ENCODE measurements around the gene NUDT14.

Gene NUDT14

DNA sequence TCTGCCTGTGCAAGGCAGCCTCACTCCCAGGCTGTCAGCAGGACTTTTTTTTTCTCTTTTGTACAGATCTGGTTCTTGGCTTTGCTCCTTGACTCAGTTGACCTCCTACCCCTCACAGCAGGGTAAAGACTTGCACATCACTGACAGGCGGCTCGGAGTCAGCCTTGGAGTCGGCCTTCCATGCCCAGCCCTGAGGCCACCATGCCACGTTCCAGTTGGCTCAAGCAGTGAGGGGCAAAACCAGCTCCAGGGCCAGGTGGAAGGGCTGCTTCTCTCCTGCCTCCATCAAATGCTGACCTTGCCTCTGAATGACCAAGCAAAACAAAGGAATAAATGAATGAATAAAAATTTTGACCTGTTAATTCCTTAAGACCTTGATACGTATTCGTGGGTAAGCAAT lies 40.1 kb downstream of the NUDT14 start:
- no peak overlapping the region for H3K9ac ChIP-seq (ENCODE audit: low read length)
- H3K27ac ChIP-seq (ENCODE audit: low read depth, low read length) = no peak overlapping the region
- no peaks in the 10 kb centered on the region for H3K36me3 ChIP-seq (ENCODE audit: control insufficient read depth, insufficient read depth, low read length)
- H3K4me3 ChIP-seq (ENCODE audit: low read length) = no peak overlapping the region
- no peaks in the 10 kb centered on the region for H3K27me3 ChIP-seq (ENCODE audit: control insufficient read depth, insufficient read depth, low read length)
- no peaks in the 10 kb centered on the region for H3K4me1 ChIP-seq (ENCODE audit: control insufficient read depth, insufficient read depth, low read length)

DNA sequence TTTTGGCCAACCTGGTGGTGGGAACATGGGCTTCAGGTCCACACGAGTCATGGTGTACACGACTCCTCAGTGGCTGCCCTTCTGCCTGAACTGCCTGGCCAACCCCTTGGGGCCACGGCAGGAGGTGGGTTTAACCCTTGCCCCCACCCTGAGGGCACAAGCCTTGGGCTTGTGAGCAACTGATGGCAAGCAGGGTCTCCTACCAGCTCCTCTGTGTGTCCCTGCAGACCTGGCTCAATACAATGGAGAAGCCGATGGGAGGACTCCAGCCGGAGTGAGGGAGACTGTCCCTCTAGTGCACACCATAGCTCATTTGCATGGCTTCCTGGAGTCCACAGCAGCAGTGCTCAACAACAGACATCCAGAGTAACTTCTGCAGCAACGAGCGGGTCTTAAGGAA lies 40.5 kb downstream of the NUDT14 start:
- H3K4me1 ChIP-seq (ENCODE audit: control insufficient read depth, insufficient read depth, low read length) = no peaks in the 10 kb centered on the region
- no peaks in the 10 kb centered on the region for H3K36me3 ChIP-seq (ENCODE audit: control insufficient read depth, insufficient read depth, low read length)
- no peak overlapping the region for H3K27ac ChIP-seq (ENCODE audit: low read depth, low read length)
- H3K9ac ChIP-seq (ENCODE audit: low read length) = no peak overlapping the region
- no peak overlapping the region for H3K4me3 ChIP-seq (ENCODE audit: low read length)
- no peaks in the 10 kb centered on the region for H3K27me3 ChIP-seq (ENCODE audit: control insufficient read depth, insufficient read depth, low read length)

DNA sequence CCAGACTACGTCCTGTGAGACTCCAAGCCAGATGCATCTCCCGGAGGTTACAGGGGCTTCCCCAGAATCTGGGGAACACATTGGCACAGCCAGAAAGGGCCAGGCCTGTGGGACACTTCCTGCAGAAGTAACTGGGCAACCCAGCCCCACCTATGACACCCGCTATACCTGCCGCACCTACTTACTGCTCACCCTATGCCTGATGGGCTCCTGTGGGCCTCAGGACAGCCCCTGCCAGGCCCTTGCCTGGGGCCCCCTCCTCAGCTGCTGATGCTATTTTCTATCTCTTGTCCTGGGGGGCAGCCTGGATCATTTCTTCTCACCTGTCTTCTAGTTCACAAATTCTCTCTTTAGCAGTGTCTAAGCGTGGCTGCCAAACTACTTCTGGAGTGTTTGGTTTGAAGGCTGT lies 41.3 kb downstream of the NUDT14 start:
- no peak overlapping the region for H3K4me3 ChIP-seq (ENCODE audit: low read length)
- no peak overlapping the region for H3K27ac ChIP-seq (ENCODE audit: low read depth, low read length)
- H3K36me3 ChIP-seq (ENCODE audit: control insufficient read depth, insufficient read depth, low read length) = no peaks in the 10 kb centered on the region
- no peaks in the 10 kb centered on the region for H3K4me1 ChIP-seq (ENCODE audit: control insufficient read depth, insufficient read depth, low read length)
- H3K27me3 ChIP-seq (ENCODE audit: control insufficient read depth, insufficient read depth, low read length) = no peaks in the 10 kb centered on the region
- H3K9ac ChIP-seq (ENCODE audit: low read length) = no peak overlapping the region

GRCh38 chr14:105139212-105139825 lies 41.8 kb downstream of the NUDT14 start:
- H3K9ac ChIP-seq (ENCODE audit: low read length) = no peak overlapping the region
- H3K27me3 ChIP-seq (ENCODE audit: control insufficient read depth, insufficient read depth, low read length) = no peaks in the 10 kb centered on the region
- no peak overlapping the region for H3K4me3 ChIP-seq (ENCODE audit: low read length)
- H3K27ac ChIP-seq (ENCODE audit: low read depth, low read length) = no peak overlapping the region
- no peaks in the 10 kb centered on the region for H3K36me3 ChIP-seq (ENCODE audit: control insufficient read depth, insufficient read depth, low read length)
- H3K4me1 ChIP-seq (ENCODE audit: control insufficient read depth, insufficient read depth, low read length) = no peaks in the 10 kb centered on the region

- Histone ChIP-seq H3K27me3 (ENCODE audit: control insufficient read depth, insufficient read depth, low read length) (no peaks in the 10 kb centered on the region), H3K9ac (ENCODE audit: low read length) (no peak overlapping the region), H3K4me1 (ENCODE audit: control insufficient read depth, insufficient read depth, low read length) (no peaks in the 10 kb centered on the region), H3K36me3 (ENCODE audit: control insufficient read depth, insufficient read depth, low read length) (no peaks in the 10 kb centered on the region), H3K27ac (ENCODE audit: low read depth, low read length) (no peak overlapping the region), H3K4me3 (ENCODE audit: low read length) (no peak overlapping the region)
Observed at GRCh38 chr14:105138551-105139111, 42.5 kb downstream of the NUDT14 start.

DNA sequence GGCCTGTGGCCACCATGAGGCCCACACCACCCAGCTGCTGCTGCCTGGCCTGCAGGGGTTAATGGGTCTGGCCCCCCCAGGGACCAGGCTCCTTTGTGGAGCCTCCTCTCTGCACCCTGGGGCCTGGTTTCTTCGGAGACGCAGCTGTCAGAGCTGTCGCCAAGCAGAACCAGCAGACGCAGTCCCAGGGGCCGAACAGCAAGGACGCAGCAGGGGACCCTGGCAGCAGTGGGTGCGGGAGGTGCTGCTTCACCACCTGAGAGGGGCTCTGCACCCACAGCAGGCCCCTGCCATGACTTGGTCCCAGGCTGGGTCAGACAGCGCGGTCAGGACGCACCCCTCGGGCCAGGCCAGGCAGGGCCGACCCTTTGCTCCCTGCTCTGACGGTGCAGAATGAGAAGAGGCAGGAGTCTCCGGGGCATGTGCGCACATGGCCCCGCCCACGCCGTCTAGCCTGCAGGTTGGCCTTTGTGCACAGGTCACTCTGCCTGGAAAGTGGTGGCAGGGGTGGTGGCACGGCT lies 43.0 kb downstream of the NUDT14 start:
- H3K4me3 ChIP-seq (ENCODE audit: low read length) = no peak overlapping the region
- no peaks in the 10 kb centered on the region for H3K27me3 ChIP-seq (ENCODE audit: control insufficient read depth, insufficient read depth, low read length)
- H3K4me1 ChIP-seq (ENCODE audit: control insufficient read depth, insufficient read depth, low read length) = no peaks in the 10 kb centered on the region
- H3K27ac ChIP-seq (ENCODE audit: low read depth, low read length) = no peak overlapping the region
- H3K36me3 ChIP-seq (ENCODE audit: control insufficient read depth, insufficient read depth, low read length) = no peaks in the 10 kb centered on the region
- no peak overlapping the region for H3K9ac ChIP-seq (ENCODE audit: low read length)

DNA sequence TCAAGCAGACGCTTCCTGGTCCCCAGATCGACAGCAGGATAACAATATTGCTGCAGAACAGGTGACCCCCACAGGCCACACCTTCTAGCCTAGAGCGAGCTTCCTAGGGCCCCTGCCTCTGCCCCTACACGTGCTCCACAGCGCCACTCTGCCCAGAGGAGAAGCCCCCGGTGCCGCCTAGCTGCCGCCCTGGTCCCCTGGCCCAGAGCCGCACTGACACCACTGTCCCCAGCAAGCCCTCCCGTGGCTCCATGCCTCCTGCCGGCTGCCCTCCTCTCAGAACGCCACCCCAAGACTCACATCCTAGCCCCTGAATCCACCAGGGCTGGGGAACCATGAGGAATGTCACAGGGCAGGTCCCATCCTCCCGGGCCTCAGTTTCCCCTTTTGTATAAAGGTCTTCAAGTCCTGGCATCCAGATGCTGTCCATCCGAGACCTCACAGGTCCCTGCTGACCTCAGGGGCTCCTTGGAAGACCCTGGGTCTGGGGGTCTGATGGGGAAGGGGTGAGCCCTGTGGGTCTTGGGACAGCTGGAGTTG lies 43.6 kb downstream of the NUDT14 start:
- Histone ChIP-seq H3K27me3 (ENCODE audit: control insufficient read depth, insufficient read depth, low read length) (no peaks in the 10 kb centered on the region), H3K4me1 (ENCODE audit: control insufficient read depth, insufficient read depth, low read length) (no peaks in the 10 kb centered on the region), H3K36me3 (ENCODE audit: control insufficient read depth, insufficient read depth, low read length) (no peaks in the 10 kb centered on the region), H3K27ac (ENCODE audit: low read depth, low read length) (no peak overlapping the region), H3K4me3 (ENCODE audit: low read length) (no peak overlapping the region), H3K9ac (ENCODE audit: low read length) (no peak overlapping the region)

DNA sequence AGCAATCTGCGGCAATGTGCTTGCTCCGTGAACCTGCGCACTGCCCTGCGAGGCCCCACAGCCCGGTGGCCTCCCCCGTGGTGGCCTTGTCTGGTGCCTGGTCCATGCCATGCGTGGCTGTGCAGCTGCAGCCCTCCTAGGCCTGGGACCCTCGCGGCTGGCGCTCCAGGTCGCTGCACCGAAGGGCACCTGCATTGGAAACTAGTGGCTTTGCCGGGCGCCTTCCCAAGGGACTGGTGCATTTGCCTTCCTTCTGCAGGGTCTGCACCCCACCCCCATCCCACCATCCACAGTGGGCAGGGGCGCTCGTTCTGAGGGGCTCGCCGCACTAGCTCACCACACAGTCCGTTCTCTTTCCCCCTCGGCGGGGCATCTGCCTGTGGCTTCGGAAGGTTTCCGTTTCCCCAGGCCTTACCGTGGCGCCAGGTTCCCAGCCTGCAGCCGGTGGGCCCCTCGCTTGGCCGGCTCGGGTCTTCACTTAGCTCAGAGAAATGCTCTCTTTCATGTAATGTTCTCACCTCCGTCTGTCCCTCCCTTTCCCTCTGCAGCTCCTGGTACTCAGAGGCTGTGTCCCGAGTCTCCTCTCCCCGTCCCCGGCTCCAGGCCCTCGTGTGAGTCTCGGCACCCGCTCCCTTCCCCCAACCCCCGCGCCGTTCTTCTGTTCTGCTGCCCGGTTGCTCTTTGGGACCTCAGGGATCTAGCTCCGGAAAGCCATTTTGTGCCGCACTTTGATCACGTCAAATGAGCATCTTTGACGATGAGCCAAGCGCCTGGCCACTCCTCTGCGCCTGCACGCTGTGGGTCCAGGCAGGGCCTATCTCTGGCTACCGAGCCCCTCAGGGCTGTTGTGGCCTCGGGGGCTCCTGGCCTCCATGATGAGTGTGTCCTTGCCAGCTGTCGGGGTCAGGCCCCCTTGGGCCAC lies 44.5 kb downstream of the NUDT14 start:
- Histone ChIP-seq H3K27me3 (ENCODE audit: control insufficient read depth, insufficient read depth, low read length) (no peaks in the 10 kb centered on the region), H3K4me3 (ENCODE audit: low read length) (no peak overlapping the region)

GRCh38 chr14:105135700-105136395 lies 45.3 kb downstream of the NUDT14 start:
- Histone ChIP-seq H3K4me1 (ENCODE audit: control insufficient read depth, insufficient read depth, low read length) (no peaks in the 10 kb centered on the region), H3K4me3 (ENCODE audit: low read length) (no peak overlapping the region)

More for the DNA sequence above, 44.5 kb downstream of the NUDT14 start:
- no peaks in the 10 kb centered on the region for H3K4me1 ChIP-seq (ENCODE audit: control insufficient read depth, insufficient read depth, low read length)
- H3K27ac ChIP-seq (ENCODE audit: low read depth, low read length) = no peak overlapping the region
- H3K9ac ChIP-seq (ENCODE audit: low read length) = no peak overlapping the region
- no peaks in the 10 kb centered on the region for H3K36me3 ChIP-seq (ENCODE audit: control insufficient read depth, insufficient read depth, low read length)

DNA sequence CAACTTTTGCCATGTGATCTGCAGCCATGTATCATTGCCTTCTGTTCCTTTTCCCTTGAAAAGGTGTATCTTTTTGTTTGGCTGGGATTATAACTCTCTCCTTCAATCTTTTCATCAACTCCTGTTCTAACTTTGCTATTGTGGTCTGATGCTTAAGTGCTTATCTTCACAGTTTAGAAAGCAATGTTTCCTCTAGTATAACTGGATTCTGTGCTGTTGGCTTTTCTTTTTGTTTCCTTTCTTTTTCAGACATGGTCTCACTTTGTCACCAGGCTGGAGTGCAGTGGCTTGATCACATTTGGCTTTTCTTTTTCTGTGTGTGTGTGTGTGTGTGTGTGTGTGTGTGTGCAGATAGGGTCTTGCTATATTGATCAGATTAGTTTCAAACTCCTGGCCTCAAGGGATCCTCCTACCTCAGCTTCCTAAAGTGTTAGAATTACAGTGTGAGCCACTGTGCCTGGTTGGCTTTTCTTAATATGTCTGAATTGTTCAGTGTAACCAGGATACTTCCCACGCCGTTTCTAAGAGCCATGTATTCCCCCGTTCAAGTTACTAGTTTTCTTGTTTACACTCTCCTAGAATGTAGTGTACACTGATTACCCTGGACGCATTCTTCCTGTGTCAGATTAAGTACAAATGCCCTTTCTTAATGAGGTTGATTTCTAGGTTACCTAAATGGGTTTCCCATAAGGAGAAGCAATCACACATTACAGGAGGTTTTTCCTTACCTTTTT lies 48.0 kb downstream of the NUDT14 start:
- Histone ChIP-seq H3K4me1 (ENCODE audit: control insufficient read depth, insufficient read depth, low read length) (no peaks in the 10 kb centered on the region), H3K27ac (ENCODE audit: low read depth, low read length) (no peak overlapping the region), H3K27me3 (ENCODE audit: control insufficient read depth, insufficient read depth, low read length) (no peaks in the 10 kb centered on the region), H3K36me3 (ENCODE audit: control insufficient read depth, insufficient read depth, low read length) (no peaks in the 10 kb centered on the region), H3K9ac (ENCODE audit: low read length) (no peak overlapping the region), H3K4me3 (ENCODE audit: low read length) (no peak overlapping the region)

More at GRCh38 chr14:105135700-105136395, 45.3 kb downstream of the NUDT14 start:
- H3K27ac ChIP-seq (ENCODE audit: low read depth, low read length) = no peak overlapping the region
- H3K27me3 ChIP-seq (ENCODE audit: control insufficient read depth, insufficient read depth, low read length) = no peaks in the 10 kb centered on the region
- H3K9ac ChIP-seq (ENCODE audit: low read length) = no peak overlapping the region
- no peaks in the 10 kb centered on the region for H3K36me3 ChIP-seq (ENCODE audit: control insufficient read depth, insufficient read depth, low read length)

- Histone ChIP-seq H3K4me3 (ENCODE audit: low read length) (no peak overlapping the region), H3K27ac (ENCODE audit: low read depth, low read length) (no peak overlapping the region), H3K27me3 (ENCODE audit: control insufficient read depth, insufficient read depth, low read length) (no peaks in the 10 kb centered on the region), H3K4me1 (ENCODE audit: control insufficient read depth, insufficient read depth, low read length) (no peaks in the 10 kb centered on the region), H3K36me3 (ENCODE audit: control insufficient read depth, insufficient read depth, low read length) (no peaks in the 10 kb centered on the region), H3K9ac (ENCODE audit: low read length) (no peak overlapping the region)
Observed at GRCh38 chr14:105131241-105131640, 49.9 kb downstream of the NUDT14 start.
